Measurements from ENCODE around the gene FBXO15. TPM values are rescaled to one million over a fixed set of nuclear protein-coding genes. Genes with fewer than 3 reads are reported as not detected.
A peak's percentile ranks its signal among the peaks of the same experiment; 100 is the strongest.

Gene FBXO15, protein sequence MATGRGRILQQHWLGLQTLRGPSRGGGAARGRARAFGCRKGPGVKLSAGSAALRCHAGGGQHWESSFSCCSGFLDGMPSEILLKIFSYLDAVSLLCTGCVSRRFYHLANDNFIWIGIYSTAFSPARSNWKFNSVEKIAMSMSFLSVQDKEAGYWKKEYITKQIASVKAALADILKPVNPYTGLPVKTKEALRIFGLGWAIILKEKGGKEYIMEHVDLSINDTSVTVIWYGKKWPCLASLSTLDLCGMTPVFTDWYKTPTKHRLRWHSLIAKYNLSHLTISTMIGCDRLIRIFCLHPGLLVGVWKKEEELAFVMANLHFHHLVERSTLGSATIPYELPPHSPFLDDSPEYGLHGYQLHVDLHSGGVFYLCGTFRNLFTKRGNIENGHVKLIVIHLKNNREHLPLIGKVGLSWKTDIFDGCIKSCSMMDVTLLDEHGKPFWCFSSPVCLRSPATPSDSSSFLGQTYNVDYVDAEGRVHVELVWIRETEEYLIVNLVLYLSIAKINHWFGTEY
- total RNA-seq (2021; fragmentation: NEBNext Ultra II Directional; extraction: Animal tissue kit (Norgen Biotek cat#: 25700)) (0.46 and 0.84 TPM in 2 replicates), polyA plus RNA-seq (2011; rRNA removed) (0.75 and 0.85 TPM in 2 replicates), polyA minus RNA-seq (2011; rRNA and poly(A)+ RNA removed) (0.73 and 2.5 TPM in 2 replicates)
- polyA plus RNA-seq (2011; cell fraction: cytosol; rRNA removed), result 0.96 TPM
- polyA plus RNA-seq (2011; cell fraction: nucleus; rRNA removed), result 1.2 TPM
- 0.35 to 1.4 TPM (median 0.95 TPM) in 4 replicates for polyA plus RNA-seq (2012, experiment 1 of 2)
- polyA plus RNA-seq (2012, experiment 2 of 2), result 0.56 TPM
- polyA plus RNA-seq (2013, experiment 1 of 2), result 0.81 TPM
- 0.98 TPM for polyA plus RNA-seq (2013, experiment 2 of 2)
- not detected for polyA minus RNA-seq (2011; cell fraction: cytosol; rRNA and poly(A)+ RNA removed)
- polyA minus RNA-seq (2011; cell fraction: nucleus; rRNA and poly(A)+ RNA removed), result 1.2 TPM
- long read RNA-seq, experiment 1, result 0 reads
- long read RNA-seq, experiment 2, result 0 reads

DNA sequence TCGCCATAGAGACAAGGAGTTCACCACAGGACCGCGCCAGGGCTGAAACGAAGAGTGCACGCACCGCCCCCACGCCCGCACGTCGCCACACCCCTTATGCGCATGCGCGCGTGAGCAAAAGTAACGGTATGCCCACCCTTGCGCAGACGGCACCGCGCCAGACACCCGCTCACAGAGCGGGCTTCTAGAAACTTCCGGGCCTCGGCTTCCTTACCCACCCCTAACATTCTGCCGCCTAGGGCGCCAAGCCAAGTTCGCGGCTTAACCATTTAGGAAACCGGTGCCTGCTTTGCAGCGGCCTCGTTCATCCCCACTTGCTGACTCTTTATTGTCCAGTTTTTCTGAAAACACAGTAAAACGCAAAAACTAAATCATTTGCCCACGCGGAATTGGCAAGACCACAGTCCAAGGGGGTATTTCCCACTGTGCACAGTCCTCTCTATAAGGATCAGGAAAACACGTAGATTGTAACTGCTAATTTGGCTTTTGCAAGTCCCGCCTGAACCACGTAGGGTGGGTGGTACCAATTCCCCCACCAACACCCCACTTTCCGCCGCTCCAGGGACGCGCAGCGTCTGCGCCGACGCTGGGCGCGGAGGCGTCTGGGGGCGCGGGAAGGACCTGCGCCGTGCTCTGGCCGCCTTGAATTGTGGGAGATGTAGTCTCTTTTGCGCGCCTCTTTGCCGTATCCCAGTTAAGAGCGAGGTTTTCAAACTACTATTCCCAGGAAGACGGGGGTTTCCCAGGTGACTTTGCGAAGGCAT lies at the start of gene FBXO15, which contains the start of gene TIMM21:
Gene FBXO15 (minus strand): TSS at position 56 of the 764 bp plus-strand sequence. CDS start 49 bp downstream, at position 7.
Gene TIMM21 (plus strand): TSS at position 745 of the 764 bp plus-strand sequence. CDS start 286 bp downstream, outside the sequence.
- no peak within 1 kb of the TSS for H3K23ac ChIP-seq (ENCODE audit: insufficient read length)
- H2BK120ac ChIP-seq (replicated peaks; ENCODE audit: low read depth, low read length), result peak within 1 kb of the TSS; percentile 29
- peak within 1 kb of the TSS; percentile 79 for H3K56ac ChIP-seq (replicated peaks; ENCODE audit: insufficient read length, low read depth, low read length)
- H3K14ac ChIP-seq (ENCODE audit: insufficient read length), result peak within 1 kb of the TSS; percentile 7
- H3K23me2 ChIP-seq (ENCODE audit: low read depth, low read length), result peaks cover 11% of the 10 kb centered on the region; the same call in 1 of the 2 replicates
- no peak within 1 kb of the TSS for H2BK15ac ChIP-seq (ENCODE audit: low read length)
- peaks cover 0 to 6% (median 1%) of the 10 kb centered on the region in 4 experiments; a peak in 4 of 7 replicates for H3K4me1 ChIP-seq (replicated peaks in 1 of 4; ENCODE audit: control insufficient read depth in 3 of 4, insufficient read depth in 4 of 4, low read length in 3 of 4)
- peaks cover 2 to 4% of the 10 kb centered on the region in 2 experiments for H4K20me1 ChIP-seq (replicated peaks in 1 of 2; ENCODE audit: control insufficient read depth in 1 of 2, insufficient read depth in 2 of 2, low read length in 2 of 2)
- no peaks in the 10 kb centered on the region; a peak in 2 of 7 replicates for H3K27me3 ChIP-seq (replicated peaks in 1 of 4; ENCODE audit: control insufficient read depth in 3 of 4, extremely low read depth in 1 of 4, insufficient read depth in 3 of 4, low read length in 3 of 4)
- H3K79me2 ChIP-seq (ENCODE audit: control insufficient read depth in 1 of 2, insufficient read depth in 2 of 2, low read length in 2 of 2), result peaks cover 14 to 45% of the 10 kb centered on the region in 2 experiments
- H3K79me1 ChIP-seq (ENCODE audit: low read depth, low read length), result peaks cover 13% of the 10 kb centered on the region
- no peak within 1 kb of the TSS for H2BK20ac ChIP-seq (ENCODE audit: low read length)
- CTCF ChIA-PET (ENCODE audit: partially characterized antibody), result no interaction called here
- WGBS, 2 experiments (ENCODE audit: extremely low coverage in 1 of 2, insufficient coverage in 1 of 2, insufficient read length in 1 of 2, insufficient replicate concordance in 2 of 2, low coverage in 1 of 2, low lambda C conversion rate in 2 of 2, missing lambda C conversion rate in 1 of 2), result 1% methylated on average over 58 of the region's 58 CpGs; no CpG with 5 or more reads in 1 of the 2 experiments
- H2AK5ac ChIP-seq (ENCODE audit: low read depth, low read length), result no peak within 1 kb of the TSS
- H2AFZ ChIP-seq (ENCODE audit: low read length), result peak within 1 kb of the TSS; percentile 99
- FAIRE-seq, result peak; percentile 84
- no peak within 1 kb of the TSS; the same call in 1 of the 2 replicates for H2BK12ac ChIP-seq (ENCODE audit: low read depth, low read length)
- H3K36me3 ChIP-seq (ENCODE audit: control insufficient read depth in 2 of 4, insufficient read depth in 4 of 4, low read length in 3 of 4), result peaks cover 0 to 5% (median 2%) of the 10 kb centered on the region in 4 experiments; a peak in 2 of 8 replicates
- peak within 1 kb of the TSS; percentile 82 to 85 for H3K4me2 ChIP-seq (ENCODE audit: insufficient read depth in 1 of 2, low read depth in 2 of 2, low read length in 2 of 2)
- H4K5ac ChIP-seq (ENCODE audit: insufficient read length, low read depth, low read length), result peak within 1 kb of the TSS; percentile 80
- H3K18ac ChIP-seq (ENCODE audit: extremely low read depth, low read length), result peak within 1 kb of the TSS; percentile 91
- peak; percentile 78 to 91 for DNase-seq (ENCODE audit: low read depth in 1 of 2, low spot score in 2 of 2)
- peak within 1 kb of the TSS; percentile 82 for H3K4ac ChIP-seq (replicated peaks; ENCODE audit: insufficient read length, low read depth, low read length)
- H3K9ac ChIP-seq (replicated peaks in 1 of 4; ENCODE audit: extremely low read depth in 1 of 4, low read depth in 3 of 4, low read length in 3 of 4), result peak within 1 kb of the TSS; percentile 74 to 96 (median 78)
- peak within 1 kb of the TSS; percentile 31; the same call in 1 of the 2 replicates for H4K8ac ChIP-seq (ENCODE audit: extremely low read depth, insufficient read depth, low read length)
- H4K91ac ChIP-seq (replicated peaks; ENCODE audit: insufficient read length, low read length), result peak within 1 kb of the TSS; percentile 7
- POLR2A ChIA-PET (ENCODE audit: partially characterized antibody), result no interaction called here
- H3K4me3 ChIP-seq (ENCODE audit: extremely low read depth in 1 of 4, insufficient read depth in 2 of 4, low read depth in 3 of 4, low read length in 4 of 4), result peak within 1 kb of the TSS; percentile 77 to 100 (median 88)
- H3K9me3 ChIP-seq (ENCODE audit: insufficient read depth in 2 of 2, low read depth in 1 of 2, low read length in 1 of 2), result no peaks in the 10 kb centered on the region
- H2BK5ac ChIP-seq (ENCODE audit: low read depth, low read length), result peak within 1 kb of the TSS; percentile 4; the same call in 1 of the 2 replicates
- H3K27ac ChIP-seq (ENCODE audit: low read depth, low read length), result peak within 1 kb of the TSS; percentile 26
- no peak for TF ChIP-seq HDAC6 (IDR thresholded peaks at IDR 0.05; ENCODE audit: low read depth, low read length)
- peak in 1 of 2 experiments; percentile 2; a peak in 1 of 3 replicates for TF ChIP-seq EP300 (IDR thresholded peaks at IDR 0.05; ENCODE audit: borderline replicate concordance in 1 of 2, low read depth in 2 of 2, low read length in 2 of 2)
- no peak for TF ChIP-seq BRCA1 (IDR thresholded peaks at IDR 0.05; ENCODE audit: low read depth, low read length)
- TF ChIP-seq CREB1 (IDR thresholded peaks at IDR 0.05), result peak; percentile 94
- TF ChIP-seq SIN3A (conservative IDR thresholded peaks at IDR 0.05 in 1 of 2, IDR thresholded peaks at IDR 0.05 in 1 of 2; ENCODE audit: low read depth in 1 of 2, low read length in 2 of 2), result peak in 1 of 2 experiments; percentile 94; a peak in 2 of 4 replicates
- peak; percentile 33; the same call in 1 of the 2 replicates for TF ChIP-seq PHF8 (conservative IDR thresholded peaks at IDR 0.05; ENCODE audit: low read depth, low read length)
- TF ChIP-seq JUN (IDR thresholded peaks at IDR 0.05; ENCODE audit: low read depth, low read length), result no peak
